ENCODE measurements around the gene DHX35.

GRCh38 chr20:38990728-38991127 lies 28.6 kb downstream of the DHX35 start:
- no peak for TF ChIP-seq YY1 (IDR thresholded peaks at IDR 0.05; ENCODE audit: insufficient read depth, insufficient read length)
- TF ChIP-seq SUZ12 (IDR thresholded peaks at IDR 0.05; ENCODE audit: extremely low read depth, insufficient read depth, insufficient read length): no peak
